HEK293T (cell line): Measurements from ENCODE around the gene CTIF.

Experiments used
- BHLHE40 ChIP-seq: fragments of 450-650 bp; IDR thresholded peaks from 2 replicates; pipeline ENCODE4 v1.6.1; 2016; ENCODE audit warnings: mild to moderate bottlenecking, moderate library complexity, borderline replicate concordance
- ELF4 ChIP-seq: fragments of 450-650 bp; IDR thresholded peaks from 2 replicates; pipeline ENCODE4 v1.6.1; 2017; ENCODE audit warnings: antibody characterized with exemption
- FOXA1 ChIP-seq: fragments of 450-650 bp; IDR thresholded peaks from 2 replicates; pipeline ENCODE4 v1.6.1; 2016; ENCODE audit warnings: mild to moderate bottlenecking
- FOXK2 ChIP-seq: fragments of 450-650 bp; IDR thresholded peaks from 2 replicates; pipeline ENCODE4 v1.6.1; 2016; ENCODE audit warnings: mild to moderate bottlenecking
- HDGF ChIP-seq: fragments of 450-650 bp; IDR thresholded peaks from 2 replicates; pipeline ENCODE4 v1.6.1; 2017; ENCODE audit warnings: antibody characterized with exemption, borderline replicate concordance
- L3MBTL2 ChIP-seq: fragments of 450-650 bp; conservative IDR thresholded peaks from 2 replicates; pipeline ENCODE4 v1.6.1; 2016; ENCODE audit warnings: mild to moderate bottlenecking
- LEF1 ChIP-seq: fragments of 450-650 bp; IDR thresholded peaks from 2 replicates; pipeline ENCODE4 v1.6.1; 2017; ENCODE audit warnings: mild to moderate bottlenecking, borderline replicate concordance
- NFRKB ChIP-seq: fragments of 450-650 bp; IDR thresholded peaks from 2 replicates; pipeline ENCODE4 v1.6.1; 2016; ENCODE audit warnings: mild to moderate bottlenecking, moderate library complexity
- SP1 ChIP-seq: fragments of 450-650 bp; IDR thresholded peaks from 2 replicates; pipeline ENCODE4 v1.6.1; 2017
- TARDBP ChIP-seq: fragments of 450-650 bp; IDR thresholded peaks from 2 replicates; pipeline ENCODE4 v1.6.1; 2016
- ZNF384 ChIP-seq: fragments of 450-650 bp; IDR thresholded peaks from 2 replicates; pipeline ENCODE4 v1.6.1; 2016
- TF ChIP-seq, protein P1 (sequence below): fragments of 450-650 bp; IDR thresholded peaks from 2 replicates; pipeline ENCODE4 v1.6.1; 2016

DNA sequence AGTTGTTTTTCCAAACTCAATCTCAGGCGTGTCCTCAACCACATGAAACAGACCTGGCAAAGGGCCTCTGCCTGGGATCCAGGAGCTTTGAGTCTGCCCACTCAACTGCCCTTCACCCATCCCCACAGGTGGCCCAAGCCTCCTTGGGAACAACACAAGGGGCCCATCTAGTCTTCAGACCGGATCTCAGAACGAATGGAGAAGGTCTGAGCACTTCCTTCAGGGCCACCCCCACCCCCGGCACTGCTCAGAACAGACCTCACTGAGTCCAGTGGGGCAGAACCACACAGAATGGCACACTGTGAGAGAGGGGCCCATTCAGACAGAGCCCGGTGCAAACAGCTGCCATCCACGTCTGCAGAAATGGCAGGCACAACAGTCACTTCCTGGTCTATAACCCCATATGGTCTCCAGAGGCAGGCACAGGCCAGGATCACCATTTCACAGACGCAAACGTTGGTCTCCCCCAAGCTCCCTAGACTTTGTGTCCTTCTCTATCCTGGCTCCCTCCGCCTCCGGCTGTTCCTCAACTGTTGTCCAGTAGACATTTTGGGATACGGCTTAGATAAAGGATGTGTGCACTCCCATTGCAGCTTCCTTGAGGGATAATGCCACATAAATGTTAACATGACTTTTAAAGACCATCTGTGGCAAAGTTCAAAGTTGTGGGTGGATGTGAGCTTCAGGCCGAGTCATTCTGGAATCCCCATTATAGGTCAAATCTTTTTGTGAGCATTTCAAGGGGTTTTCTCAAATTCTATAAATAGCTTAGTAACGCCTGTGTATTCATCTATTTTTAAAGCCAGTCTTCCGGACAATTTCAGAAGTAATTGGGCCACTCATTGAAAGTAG lies 262.3 kb downstream of the CTIF start:
- no peak for TF ChIP-seq NFRKB
- no peak for TF ChIP-seq FOXA1
- TF ChIP-seq, protein P1, sequence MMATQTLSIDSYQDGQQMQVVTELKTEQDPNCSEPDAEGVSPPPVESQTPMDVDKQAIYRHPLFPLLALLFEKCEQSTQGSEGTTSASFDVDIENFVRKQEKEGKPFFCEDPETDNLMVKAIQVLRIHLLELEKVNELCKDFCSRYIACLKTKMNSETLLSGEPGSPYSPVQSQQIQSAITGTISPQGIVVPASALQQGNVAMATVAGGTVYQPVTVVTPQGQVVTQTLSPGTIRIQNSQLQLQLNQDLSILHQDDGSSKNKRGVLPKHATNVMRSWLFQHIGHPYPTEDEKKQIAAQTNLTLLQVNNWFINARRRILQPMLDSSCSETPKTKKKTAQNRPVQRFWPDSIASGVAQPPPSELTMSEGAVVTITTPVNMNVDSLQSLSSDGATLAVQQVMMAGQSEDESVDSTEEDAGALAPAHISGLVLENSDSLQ: no peak
- TF ChIP-seq TARDBP: no peak
- no peak for TF ChIP-seq L3MBTL2
- no peak for TF ChIP-seq HDGF
- TF ChIP-seq BHLHE40: no peak
- TF ChIP-seq FOXK2: no peak
- no peak for TF ChIP-seq SP1
- TF ChIP-seq ELF4: no peak
- no peak for TF ChIP-seq LEF1
- TF ChIP-seq ZNF384: no peak
